Activated CD8-positive, alpha-beta memory T cell treated with anti-CD3 and anti-CD28 coated beads, Interleukin-2, amount 50 U/mL, for 48 hours (primary cell): ENCODE measurements around the gene PRR7.

Experiments
- DNase-seq: peaks from one replicate; pipeline ENCODE4 v3.0.0-alpha.2; 2020

PRR7 gene

DNA sequence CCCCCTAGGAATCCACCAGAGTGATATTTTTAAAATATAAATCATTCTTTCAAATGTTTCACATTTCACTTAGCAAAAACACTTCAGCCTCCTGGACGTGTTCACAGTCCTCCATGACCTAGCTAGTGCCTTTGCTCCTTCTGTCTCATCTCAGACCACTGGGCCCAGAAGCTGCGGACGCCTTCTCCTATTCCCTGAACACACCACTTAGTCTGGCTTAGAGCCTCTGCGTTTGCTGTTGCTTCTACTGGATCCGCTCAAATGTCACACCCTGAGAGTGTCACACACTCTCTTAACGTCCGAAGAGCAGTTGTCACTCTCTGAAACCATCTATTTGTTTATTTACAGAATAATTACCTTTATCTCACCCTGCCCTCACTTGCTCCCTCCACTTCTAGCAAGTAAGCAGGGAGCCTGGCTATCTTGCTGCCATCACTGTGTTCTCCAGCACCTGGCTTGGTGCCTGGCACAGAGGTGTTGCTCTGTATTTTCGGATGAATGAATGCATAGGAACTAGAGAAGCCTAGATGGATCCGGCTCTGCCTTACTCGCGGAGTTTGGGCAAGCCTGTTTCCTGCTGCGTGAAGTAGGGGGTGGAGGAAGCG lies 21.3 kb upstream of the PRR7 start:
- DNase-seq = no peak

DNA sequence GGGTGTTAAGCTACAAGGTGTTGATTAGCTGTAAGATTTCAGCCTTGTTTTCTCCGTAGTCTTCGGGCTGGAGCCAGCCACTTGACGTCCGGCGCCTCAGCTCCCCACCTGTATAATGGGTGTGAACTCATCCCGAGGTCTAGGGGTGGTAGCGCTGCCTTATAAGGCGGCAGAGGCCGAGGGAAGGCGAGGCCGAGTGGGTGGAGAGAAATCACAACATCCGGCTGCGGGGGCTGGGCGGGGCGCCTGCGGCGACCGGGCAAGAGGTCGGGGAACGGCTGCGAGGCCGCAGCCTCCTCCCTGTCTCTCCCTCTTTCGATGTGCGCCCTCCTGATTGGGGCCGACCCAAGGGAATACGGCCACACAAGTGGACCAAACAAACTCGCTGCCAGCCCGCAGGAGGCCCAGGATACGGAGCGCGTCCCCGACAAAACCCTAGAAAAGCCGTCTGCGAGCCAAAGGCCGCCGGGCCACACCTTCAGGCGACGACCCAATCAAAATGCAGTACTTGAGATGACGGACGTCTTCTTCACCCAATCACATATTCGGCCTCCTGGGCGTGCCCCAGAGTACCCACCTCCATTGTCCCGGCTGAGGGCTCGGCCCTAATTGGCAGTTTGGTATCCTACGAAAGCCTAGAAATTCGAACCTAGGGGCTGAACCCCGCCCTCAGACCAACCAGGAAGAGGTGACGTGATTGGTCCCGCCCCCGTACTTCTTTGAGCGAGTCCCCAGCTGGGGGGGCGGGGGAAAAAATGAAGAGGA lies 20.6 kb upstream of the PRR7 start:
- DNase-seq = peak; percentile 98

DNA sequence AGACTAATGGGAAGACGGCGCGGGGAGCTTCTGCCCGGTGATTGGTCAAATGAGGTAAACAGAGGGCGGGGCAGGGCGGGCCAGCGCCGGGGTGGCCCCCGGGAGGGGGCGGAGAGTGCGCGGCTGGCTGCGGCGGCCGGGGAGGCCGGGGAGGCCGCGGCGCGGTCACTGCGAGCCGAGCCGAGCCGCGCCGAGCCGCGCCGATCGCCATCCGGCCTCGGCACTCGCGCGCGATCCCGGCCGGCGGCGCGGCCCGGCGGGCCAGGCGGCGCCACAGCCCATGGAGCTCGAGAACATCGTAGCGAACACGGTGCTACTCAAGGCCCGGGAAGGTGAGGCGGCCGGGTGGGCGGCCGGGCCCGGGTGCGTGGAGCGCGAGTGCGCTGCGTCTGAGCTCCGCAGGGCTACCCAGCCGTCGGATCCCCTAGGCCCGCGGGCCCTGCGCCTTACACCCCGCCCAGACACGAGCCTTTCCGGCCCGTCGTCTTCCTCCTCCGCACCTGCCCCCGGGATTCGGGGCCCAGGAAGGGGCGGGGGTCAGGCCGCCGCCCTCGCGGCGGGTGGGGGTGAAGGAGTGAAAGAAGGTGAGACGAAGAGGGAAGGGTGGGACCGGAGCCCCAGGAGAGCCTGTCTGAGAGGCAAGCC lies 19.9 kb upstream of the PRR7 start, which contains the start of gene GRK6:
TSS of gene GRK6 (plus strand) at position 111 of the 645 bp plus-strand sequence. CDS start at position 281, 170 bp downstream.
- peak; percentile 81 for DNase-seq

GRCh38 chr5:177427211-177427822 lies 19.3 kb upstream of the PRR7 start:
- DNase-seq = peak; percentile 75

- peak; percentile 80 for DNase-seq
These were observed 18.6 kb upstream of the PRR7 start for GRCh38 chr5:177427919-177428573.

GRCh38 chr5:177428574-177429217 lies 17.9 kb upstream of the PRR7 start:
- DNase-seq = peak; percentile 66

GRCh38 chr5:177429248-177430040 lies 17.2 kb upstream of the PRR7 start:
- DNase-seq = peak; percentile 88

DNA sequence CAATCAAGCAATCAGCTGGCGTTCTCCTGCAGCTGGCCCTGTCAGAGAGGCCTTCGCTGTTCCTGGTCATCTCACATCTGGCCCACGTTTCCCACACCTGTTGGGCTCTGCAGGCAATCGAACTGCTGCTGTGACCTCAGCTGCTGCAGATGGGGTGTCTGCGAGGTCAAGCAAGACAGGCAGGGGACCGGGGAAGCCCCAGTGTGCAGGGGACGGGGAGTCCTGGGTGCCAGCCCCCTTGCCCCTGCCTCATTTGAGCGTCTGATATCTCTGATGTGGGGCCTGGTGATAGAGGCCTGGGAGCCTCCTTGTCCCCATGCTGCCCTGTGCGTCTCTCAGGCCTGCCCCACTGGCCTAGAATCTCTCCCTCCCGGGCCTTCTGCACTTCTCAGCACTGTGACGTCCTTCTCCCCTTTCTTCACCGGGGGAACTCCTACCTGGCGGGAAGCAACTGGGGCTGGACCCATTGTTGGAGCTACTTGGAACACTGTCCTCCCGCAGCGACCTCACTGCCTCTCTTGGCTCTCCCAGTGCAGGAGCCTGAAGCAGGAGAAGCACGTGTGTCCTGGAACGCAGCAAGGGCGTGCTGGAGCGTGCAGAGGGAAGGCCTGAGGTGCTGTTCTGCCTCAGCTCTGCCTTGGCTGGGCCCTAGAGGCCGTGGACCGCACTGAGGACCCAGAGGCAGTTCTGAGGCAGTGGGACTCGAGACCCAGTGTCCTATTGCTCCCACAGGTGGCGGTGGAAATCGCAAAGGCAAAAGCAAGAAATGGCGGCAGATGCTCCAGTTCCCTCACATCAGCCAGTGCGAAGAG lies 16.3 kb upstream of the PRR7 start:
- DNase-seq = peak; percentile 66

DNA sequence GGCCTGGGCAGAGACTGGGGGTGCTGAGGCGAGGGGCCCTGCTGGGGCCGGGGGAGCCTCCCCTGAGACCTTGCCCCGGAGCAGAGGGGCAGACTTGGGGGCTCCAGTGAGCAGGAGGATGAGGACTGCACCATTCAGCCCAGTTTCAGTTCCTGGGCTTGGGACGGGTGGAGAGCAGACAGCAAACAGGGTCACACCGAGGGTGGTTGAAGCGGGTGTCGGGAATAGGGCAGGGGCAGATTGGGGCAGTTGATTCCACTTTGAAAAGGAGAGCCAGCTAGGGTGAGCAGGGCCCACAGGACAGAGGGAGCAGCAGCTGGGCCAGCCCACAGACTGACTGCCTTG lies 15.7 kb upstream of the PRR7 start:
- no peak for DNase-seq

GRCh38 chr5:177431317-177432142 lies 15.1 kb upstream of the PRR7 start:
- peak; percentile 91 for DNase-seq

- DNase-seq = no peak
These were observed 14.3 kb upstream of the PRR7 start for GRCh38 chr5:177432143-177432838.

DNA sequence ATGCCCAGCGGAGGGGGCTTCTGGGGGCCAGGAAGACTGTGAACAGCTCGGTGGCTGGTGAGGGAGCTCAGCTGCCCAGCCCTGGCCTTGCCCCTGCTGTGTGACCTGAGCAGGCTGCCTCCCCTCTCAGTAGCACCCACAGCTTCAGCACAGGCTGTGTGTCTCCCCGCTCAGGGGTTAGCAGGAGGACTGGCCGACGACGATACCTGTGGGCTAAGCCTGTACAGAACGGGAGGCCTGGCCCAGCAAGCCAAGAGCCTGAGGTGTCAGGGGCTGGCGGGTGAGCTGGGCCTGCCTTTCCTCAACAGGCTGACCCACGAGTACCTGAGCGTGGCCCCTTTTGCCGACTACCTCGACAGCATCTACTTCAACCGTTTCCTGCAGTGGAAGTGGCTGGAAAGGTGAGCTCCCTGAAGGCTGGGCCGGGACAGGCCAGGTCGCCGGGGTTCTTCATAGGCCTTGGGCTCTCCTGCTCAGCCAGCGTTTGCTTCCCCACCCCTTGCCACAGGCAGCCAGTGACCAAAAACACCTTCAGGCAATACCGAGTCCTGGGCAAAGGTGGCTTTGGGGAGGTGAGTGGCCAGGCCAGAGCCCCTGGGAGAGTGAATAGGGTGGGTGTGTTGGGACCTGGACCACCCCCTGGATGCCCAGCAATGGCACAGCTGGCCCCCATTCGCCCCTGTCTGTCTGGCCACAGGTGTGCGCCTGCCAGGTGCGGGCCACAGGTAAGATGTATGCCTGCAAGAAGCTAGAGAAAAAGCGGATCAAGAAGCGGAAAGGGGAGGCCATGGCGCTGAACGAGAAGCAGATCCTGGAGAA lies 13.6 kb upstream of the PRR7 start:
- DNase-seq = no peak

DNA sequence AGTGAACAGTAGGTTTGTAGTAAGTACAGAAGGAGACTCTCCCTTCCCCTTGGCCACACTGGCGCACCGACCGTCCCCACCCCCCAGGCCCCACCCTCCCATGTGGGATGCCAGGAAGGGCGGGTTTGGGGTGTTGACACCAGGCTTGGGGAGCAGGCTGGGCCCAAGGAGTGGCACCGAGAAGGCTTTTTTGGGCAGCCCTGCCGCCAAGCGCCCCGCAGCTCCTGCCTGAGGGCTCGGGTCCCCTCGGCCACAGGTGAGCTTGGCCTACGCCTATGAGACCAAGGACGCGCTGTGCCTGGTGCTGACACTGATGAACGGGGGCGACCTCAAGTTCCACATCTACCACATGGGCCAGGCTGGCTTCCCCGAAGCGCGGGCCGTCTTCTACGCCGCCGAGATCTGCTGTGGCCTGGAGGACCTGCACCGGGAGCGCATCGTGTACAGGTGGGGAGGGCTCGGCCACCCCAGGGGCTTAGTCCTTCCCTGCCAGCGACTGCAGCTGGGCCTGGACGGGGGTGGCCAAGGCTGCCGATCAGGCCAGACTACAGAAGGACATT lies 12.9 kb upstream of the PRR7 start:
- no peak for DNase-seq

- DNase-seq = peak; percentile 78
These were observed 12.2 kb upstream of the PRR7 start for GRCh38 chr5:177434437-177434836.

DNA sequence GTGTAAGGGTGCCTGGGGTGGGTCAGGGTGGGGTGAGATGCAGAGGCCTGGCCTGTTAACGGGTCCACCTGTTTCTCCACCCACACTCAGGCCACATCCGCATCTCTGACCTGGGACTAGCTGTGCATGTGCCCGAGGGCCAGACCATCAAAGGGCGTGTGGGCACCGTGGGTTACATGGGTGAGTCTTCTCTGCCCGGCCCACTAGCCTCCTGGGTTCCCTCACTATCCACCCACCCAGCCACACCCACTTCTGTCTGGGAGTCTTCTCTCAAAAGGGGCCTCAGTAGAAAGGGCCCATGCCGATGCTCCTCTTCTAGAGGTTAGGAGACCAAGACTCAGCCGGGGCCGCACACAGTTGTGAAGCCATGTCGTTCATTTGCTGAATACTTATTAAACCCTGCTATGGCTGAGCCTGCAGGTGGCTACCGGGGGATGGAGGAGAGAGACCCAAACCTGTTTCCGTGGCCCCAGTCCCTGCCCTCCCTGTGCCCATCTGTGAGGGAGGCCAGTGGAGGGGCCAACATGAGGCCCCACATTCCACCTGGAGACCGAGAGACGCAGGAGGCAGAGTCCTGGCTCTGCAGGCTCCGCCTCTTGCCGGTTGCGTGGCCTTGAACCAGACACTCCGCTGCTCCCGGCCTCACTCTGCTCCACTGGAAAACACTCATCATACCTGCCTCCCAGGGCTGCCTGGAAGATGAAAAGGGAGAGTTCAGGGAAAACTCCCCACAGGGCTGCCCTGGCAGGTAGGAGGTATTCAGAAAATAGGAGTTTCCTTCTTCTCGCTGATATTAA lies 11.5 kb upstream of the PRR7 start:
- no peak for DNase-seq

DNA sequence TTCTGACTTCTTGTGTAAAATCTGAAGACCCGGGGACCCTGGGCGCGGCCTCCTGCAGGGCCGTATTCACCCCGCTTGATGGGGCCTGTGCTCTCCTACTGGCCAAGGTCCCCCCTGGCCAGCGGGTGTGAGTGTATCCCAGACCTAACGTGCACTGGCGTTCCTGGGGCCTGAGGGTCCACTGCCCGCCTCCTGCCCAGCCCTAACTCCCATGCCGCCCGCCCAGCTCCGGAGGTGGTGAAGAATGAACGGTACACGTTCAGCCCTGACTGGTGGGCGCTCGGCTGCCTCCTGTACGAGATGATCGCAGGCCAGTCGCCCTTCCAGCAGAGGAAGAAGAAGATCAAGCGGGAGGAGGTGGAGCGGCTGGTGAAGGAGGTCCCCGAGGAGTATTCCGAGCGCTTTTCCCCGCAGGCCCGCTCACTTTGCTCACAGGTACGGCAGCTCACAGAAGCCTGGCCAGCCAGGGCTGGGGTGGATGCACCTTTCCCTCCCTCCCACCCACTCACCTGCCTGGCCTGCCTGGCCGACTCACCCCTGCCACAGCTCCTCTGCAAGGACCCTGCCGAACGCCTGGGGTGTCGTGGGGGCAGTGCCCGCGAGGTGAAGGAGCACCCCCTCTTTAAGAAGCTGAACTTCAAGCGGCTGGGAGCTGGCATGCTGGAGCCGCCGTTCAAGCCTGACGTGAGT lies 10.6 kb upstream of the PRR7 start:
- DNase-seq = peak; percentile 53

DNA sequence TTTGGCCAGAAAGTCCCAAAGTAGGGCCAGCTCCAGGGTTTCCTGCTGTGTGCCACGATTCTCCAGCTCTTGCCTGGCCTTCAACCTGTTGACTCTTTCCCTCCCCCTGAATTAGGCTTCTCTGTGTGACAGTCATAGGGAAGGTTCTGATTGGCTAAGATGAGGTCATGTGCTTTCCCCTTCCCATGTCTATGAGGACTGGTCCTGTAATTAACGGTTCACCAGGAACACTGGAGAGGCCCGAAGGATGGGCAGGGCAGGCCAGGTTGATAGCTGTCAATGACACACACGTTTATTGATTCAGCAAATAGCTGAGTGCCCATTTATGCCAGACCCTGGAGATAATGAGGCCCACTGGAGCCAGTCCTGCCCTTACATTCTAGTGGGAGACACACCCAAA lies 9.0 kb upstream of the PRR7 start:
- DNase-seq = no peak
